8988T (cell line): ENCODE measurements around the gene SANBR.

ENCODE experiments used
- DNase-seq: peaks from one replicate; pipeline ENCODE4 v3.0.0; 2011

The SANBR gene

DNA sequence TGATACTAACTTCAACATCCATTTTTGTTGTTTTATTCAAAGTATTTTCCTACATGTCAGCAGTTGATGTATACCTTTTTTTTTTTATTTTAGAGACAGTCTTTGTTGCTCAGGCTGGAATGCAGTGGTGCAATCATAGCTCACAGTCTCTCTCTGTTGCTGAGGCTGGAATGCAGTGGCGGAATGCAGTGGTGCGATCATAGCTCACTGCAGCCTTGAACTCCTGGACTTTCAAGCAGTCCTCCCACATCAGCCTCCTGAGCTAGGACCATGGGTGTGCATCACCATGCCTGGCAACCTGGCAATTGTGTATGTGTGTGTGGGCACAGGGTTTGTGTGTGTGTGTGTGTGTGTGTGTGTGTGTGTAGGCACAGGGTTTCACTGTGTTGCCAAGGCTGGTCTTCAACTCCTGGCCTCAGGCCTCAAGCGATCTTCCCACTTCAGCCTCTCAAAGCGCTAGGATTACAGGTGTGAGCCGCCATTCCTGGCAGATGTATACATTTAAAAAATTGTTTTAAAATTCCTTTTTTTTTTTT is 24.8 kb downstream of the SANBR start:
- no peak for DNase-seq

DNA sequence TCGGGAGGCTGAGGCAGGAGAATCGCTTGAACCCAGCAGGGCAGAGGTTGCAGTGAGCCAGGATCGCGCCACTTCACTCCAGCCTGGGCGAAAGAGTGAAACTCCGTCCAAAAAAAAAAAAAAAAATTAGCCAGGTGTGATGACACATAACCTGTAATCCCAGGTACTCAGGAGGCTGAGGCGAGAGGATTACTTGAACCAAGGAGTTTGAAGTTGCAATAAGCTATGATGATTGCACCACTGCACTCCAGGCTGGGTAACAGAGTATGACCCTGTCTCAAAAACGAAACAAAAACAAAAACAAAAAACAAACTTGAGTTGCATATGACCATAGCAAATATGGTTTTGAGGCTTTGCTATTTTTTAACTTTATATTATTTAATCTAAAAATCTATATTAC is 25.8 kb downstream of the SANBR start:
- no peak for DNase-seq

DNA sequence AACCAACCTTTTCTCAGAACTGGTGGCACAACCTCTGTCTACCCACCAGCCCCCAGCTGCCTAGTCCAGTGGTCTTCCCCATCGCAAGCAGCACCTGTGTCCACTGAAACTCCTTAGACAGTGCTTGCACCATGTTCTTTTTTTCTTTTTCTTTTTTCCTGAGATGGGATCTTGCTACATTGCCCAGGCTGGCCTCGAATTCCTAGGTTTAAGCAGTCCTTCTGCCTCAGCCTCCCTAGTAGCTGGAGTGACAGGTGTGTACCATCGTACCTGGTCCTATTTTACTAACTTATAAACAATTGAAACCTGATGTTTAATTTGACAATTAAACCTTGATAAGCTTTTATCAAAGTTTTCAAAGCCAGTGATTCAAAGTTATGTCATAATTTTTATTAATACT is 30.8 kb downstream of the SANBR start:
- DNase-seq = no peak

DNA sequence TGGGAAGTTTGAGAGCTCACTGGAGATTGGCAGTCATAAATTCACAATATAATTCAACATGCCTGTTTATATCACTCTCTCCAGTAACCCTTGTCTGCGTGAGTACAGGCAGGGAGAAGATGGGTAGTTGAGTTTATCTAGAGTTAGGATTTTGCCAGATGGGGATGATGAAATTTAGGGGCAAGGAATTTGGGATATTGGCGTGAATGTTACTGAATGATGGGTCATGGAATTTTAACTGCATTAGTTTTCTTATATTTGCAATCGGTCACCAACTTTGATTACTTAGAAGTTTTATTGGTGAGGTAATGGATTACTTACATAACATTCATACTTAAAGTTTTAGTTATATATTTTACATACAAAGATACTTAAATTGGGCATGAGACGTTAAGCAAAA is 35.1 kb downstream of the SANBR start:
- no peak for DNase-seq

DNA sequence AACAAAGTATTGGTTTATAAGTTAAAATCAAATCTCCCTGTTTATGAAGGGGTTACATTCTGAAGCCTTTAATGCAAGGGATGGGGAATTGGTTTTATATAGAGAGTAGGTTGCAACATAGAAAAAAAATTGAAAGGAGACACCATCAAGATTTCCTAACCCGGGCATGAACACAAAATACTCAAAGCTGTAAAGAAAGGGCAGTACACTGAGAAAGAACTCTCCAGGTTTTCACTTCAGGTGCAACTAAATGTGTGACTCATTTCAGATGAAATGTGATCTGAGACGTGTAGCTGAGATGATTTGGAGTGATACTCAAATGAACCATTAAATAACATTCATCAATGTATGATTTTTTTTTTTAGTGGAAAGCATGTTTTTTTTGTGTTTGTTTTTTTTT is 43.6 kb downstream of the SANBR start:
- DNase-seq = no peak

DNA sequence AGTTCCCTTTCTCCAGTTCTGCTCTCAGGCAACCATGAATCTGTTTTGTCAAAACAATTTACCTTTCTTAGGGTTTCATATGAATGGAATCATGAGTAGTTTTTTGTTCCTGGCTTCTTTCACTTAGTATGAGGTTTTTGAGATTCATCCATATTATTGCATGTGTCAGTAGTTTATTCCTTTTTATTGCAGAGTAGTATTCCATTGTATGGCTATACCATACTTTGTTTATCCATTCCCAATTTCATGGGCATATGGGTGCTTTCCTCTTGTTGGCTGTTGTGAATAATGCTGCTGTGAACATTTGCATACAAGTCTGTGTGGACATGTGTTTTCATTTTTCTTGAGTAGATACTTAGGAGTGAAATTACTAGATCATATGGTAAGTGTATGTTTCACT is 46.0 kb downstream of the SANBR start:
- no peak for DNase-seq

DNA sequence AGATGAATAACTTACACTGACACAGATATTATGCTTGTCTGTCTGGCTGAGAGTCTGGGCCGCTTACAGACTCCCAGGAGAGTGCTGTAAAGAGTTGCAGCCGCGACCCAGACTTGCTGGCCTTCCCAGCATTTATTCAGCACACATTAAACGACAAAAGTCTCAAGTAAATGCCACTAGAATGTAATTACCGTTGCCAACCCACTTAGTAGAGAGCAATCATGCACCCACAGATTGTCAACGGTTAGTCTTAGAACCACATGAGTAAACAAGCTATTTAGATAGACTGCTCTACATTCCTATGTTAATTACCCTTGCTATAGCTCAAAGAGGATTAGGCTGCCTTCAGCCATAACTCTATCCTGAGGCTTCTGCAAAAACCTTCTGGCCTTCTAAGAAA is 48.5 kb downstream of the SANBR start:
- no peak for DNase-seq
